H1 (cell line): ENCODE results near the gene CAPN15. TPM values are rescaled to one million over a fixed set of nuclear protein-coding genes. Genes with fewer than 3 reads are reported as not detected.

Source experiments
- CTCF ChIA-PET: fragments of 300-600 bp; sonication (Branson Sonifier 250); formaldehyde crosslinking; loops from one replicate; lab custom pipeline; 2021; ENCODE audit not compliant: partially characterized antibody; lab: Charles Lee
- POLR2A ChIA-PET: fragments of 300-600 bp; sonication (Branson Sonifier 250); formaldehyde crosslinking; loops from one replicate; lab custom pipeline; 2021; ENCODE audit warnings: inconsistent platforms; ENCODE audit not compliant: partially characterized antibody; lab: Charles Lee
- DNase-seq, 2 experiments: peaks; one replicate each; pipeline versions ENCODE4 v3.0.0 to v3.0.0-alpha.2; 2010 to 2022; ENCODE audit warnings: low spot score in 2 of 2, low read depth in 1 of 2, mixed read lengths in 1 of 2
- FAIRE-seq: peaks from 2 replicates; lab custom pipeline; 2011; peaks lifted over from hg19 to GRCh38; lab: Jason Lieb, UNC
- H2AFZ ChIP-seq: 2 replicates; pipeline ENCODE4 v1.8.1; 2012; ENCODE audit warnings: low read length, inconsistent platforms
- H2AK5ac ChIP-seq: 2 replicates; pipeline ENCODE4 v1.6.1; 2013; ENCODE audit warnings: low read depth, low read length
- H2BK120ac ChIP-seq: replicated peaks from 2 replicates; pipeline ENCODE3; 2013; ENCODE audit warnings: low read depth, low read length, inconsistent platforms
- H2BK12ac ChIP-seq: 2 replicates; pipeline ENCODE4 v1.6.1; 2013; ENCODE audit warnings: low read depth, low read length
- H2BK15ac ChIP-seq: 2 replicates; pipeline ENCODE4 v1.6.1; 2013; ENCODE audit warnings: low read length
- H2BK20ac ChIP-seq: 2 replicates; pipeline ENCODE4 v1.6.1; 2013; ENCODE audit warnings: low read length
- H2BK5ac ChIP-seq: 2 replicates; pipeline ENCODE4 v1.6.1; 2013; ENCODE audit warnings: low read depth, low read length
- H3K14ac ChIP-seq: 2 replicates; pipeline ENCODE4 v1.6.1; 2013; ENCODE audit warnings: inconsistent platforms; ENCODE audit not compliant: insufficient read length
- H3K18ac ChIP-seq: 2 replicates; pipeline ENCODE4 v1.6.1; 2013; ENCODE audit warnings: low read length; ENCODE audit errors: extremely low read depth
- H3K23ac ChIP-seq: 2 replicates; pipeline ENCODE4 v1.6.1; 2013; ENCODE audit warnings: inconsistent platforms; ENCODE audit not compliant: insufficient read length
- H3K23me2 ChIP-seq: 2 replicates; pipeline ENCODE4 v1.6.1; 2013; ENCODE audit warnings: low read depth, low read length
- H3K27ac ChIP-seq: 2 replicates; pipeline ENCODE4 v1.6.1; 2011; ENCODE audit warnings: low read depth, low read length, inconsistent platforms
- H3K27me3 ChIP-seq, 4 experiments: replicated peaks in 1 of 4; 1 replicate in 1 of 4; 2 replicates in 3 of 4; pipeline versions ENCODE4 v1.6.1 to v1.8.1; 2011 to 2013; ENCODE audit warnings: low read length in 3 of 4, mild to moderate bottlenecking in 3 of 4, inconsistent platforms in 2 of 4, mixed read lengths in 2 of 4, moderate library complexity in 1 of 4; ENCODE audit not compliant: control insufficient read depth in 3 of 4, insufficient read depth in 3 of 4; ENCODE audit errors: extremely low read depth in 1 of 4
- H3K36me3 ChIP-seq, 4 experiments: 2 replicates each; pipeline versions ENCODE4 v1.6.1 to v1.8.1; 2011 to 2013; ENCODE audit warnings: mild to moderate bottlenecking in 4 of 4, low read length in 3 of 4, moderate library complexity in 2 of 4, control low read depth in 1 of 4, inconsistent platforms in 1 of 4; ENCODE audit not compliant: insufficient read depth in 4 of 4, control insufficient read depth in 2 of 4
- H3K4ac ChIP-seq: replicated peaks from 2 replicates; pipeline ENCODE3; 2013; ENCODE audit warnings: low read length, low read depth, mixed read lengths, inconsistent platforms; ENCODE audit not compliant: insufficient read length
- H3K4me1 ChIP-seq, 4 experiments: replicated peaks in 1 of 4; 1 replicate in 1 of 4; 2 replicates in 3 of 4; pipeline versions ENCODE4 v1.6.1 to v1.8.1; 2011 to 2013; ENCODE audit warnings: low read length in 3 of 4, inconsistent platforms in 2 of 4, mixed read lengths in 1 of 4; ENCODE audit not compliant: insufficient read depth in 4 of 4, control insufficient read depth in 3 of 4
- H3K4me2 ChIP-seq, 2 experiments: 2 replicates each; pipeline versions ENCODE4 v1.6.1 to v1.8.1; 2011 to 2013; ENCODE audit warnings: low read depth in 2 of 2, low read length in 2 of 2, control low read depth in 1 of 2, inconsistent platforms in 1 of 2, mild to moderate bottlenecking in 1 of 2; ENCODE audit not compliant: insufficient read depth in 1 of 2
- H3K4me3 ChIP-seq, 4 experiments: fragments of 200-600, 300-600 bp in 1 of 4; sonication (generic), shearing (Covaris generic), sonication (Bioruptor Twin) in 1 of 4; 2 replicates each; pipeline versions ENCODE4 v1.5.1 to v1.8.1; 2011 to 2016; ENCODE audit warnings: low read length in 4 of 4, low read depth in 3 of 4, control low read depth in 2 of 4, inconsistent platforms in 2 of 4, mild to moderate bottlenecking in 2 of 4, mixed read lengths in 1 of 4, moderate library complexity in 1 of 4; ENCODE audit not compliant: insufficient read depth in 2 of 4; ENCODE audit errors: extremely low read depth in 1 of 4
- H3K56ac ChIP-seq: replicated peaks from 2 replicates; pipeline ENCODE3; 2013; ENCODE audit warnings: low read depth, mild to moderate bottlenecking, mixed read lengths, low read length, inconsistent platforms; ENCODE audit not compliant: insufficient read length
- H3K79me1 ChIP-seq: 2 replicates; pipeline ENCODE4 v1.6.1; 2013; ENCODE audit warnings: low read depth, low read length, control low read depth
- H3K79me2 ChIP-seq, 2 experiments: 2 replicates each; pipeline versions ENCODE4 v1.6.1 to v1.8.1; 2012 to 2013; ENCODE audit warnings: low read length in 2 of 2, mild to moderate bottlenecking in 2 of 2, inconsistent platforms in 1 of 2; ENCODE audit not compliant: insufficient read depth in 2 of 2, control insufficient read depth in 1 of 2
- H3K9ac ChIP-seq, 4 experiments: replicated peaks in 1 of 4; 1 replicate in 1 of 4; 2 replicates in 3 of 4; pipeline versions ENCODE4 v1.6.1 to v1.8.1; 2011 to 2013; ENCODE audit warnings: low read depth in 3 of 4, low read length in 3 of 4, control low read depth in 2 of 4, mild to moderate bottlenecking in 2 of 4, moderate library complexity in 2 of 4, inconsistent platforms in 1 of 4; ENCODE audit errors: extremely low read depth in 1 of 4
- H3K9me3 ChIP-seq, 2 experiments: 2 replicates each; pipeline versions ENCODE4 v1.6.1 to v1.8.1; 2012 to 2013; ENCODE audit warnings: mild to moderate bottlenecking in 2 of 2, moderate library complexity in 2 of 2, control low read depth in 1 of 2, inconsistent platforms in 1 of 2, low read depth in 1 of 2, low read length in 1 of 2, mixed read lengths in 1 of 2; ENCODE audit not compliant: insufficient read depth in 2 of 2
- H4K20me1 ChIP-seq, 2 experiments: replicated peaks in 1 of 2; 2 replicates each; pipeline versions ENCODE3 to v1.8.1; 2011 to 2013; ENCODE audit warnings: inconsistent platforms in 2 of 2, low read length in 2 of 2, mild to moderate bottlenecking in 1 of 2; ENCODE audit not compliant: insufficient read depth in 2 of 2, control insufficient read depth in 1 of 2
- H4K5ac ChIP-seq: 2 replicates; pipeline ENCODE4 v1.6.1; 2013; ENCODE audit warnings: low read length, low read depth, mixed read lengths, inconsistent platforms; ENCODE audit not compliant: insufficient read length
- H4K8ac ChIP-seq: 2 replicates; pipeline ENCODE4 v1.8.0; 2013; ENCODE audit warnings: mild to moderate bottlenecking, moderate library complexity, low read length, inconsistent platforms; ENCODE audit not compliant: insufficient read depth; ENCODE audit errors: extremely low read depth
- H4K91ac ChIP-seq: replicated peaks from 2 replicates; pipeline ENCODE3; 2013; ENCODE audit warnings: low read length, mixed read lengths, inconsistent platforms; ENCODE audit not compliant: insufficient read length
- EP300 ChIP-seq, 2 experiments: IDR thresholded peaks; 1 replicate in 1 of 2; 2 replicates in 1 of 2; pipeline ENCODE4 v1.6.1; 2011 to 2012; ENCODE audit warnings: low read depth in 2 of 2, low read length in 2 of 2, mild to moderate bottlenecking in 2 of 2, borderline replicate concordance in 1 of 2, inconsistent platforms in 1 of 2, moderate library complexity in 1 of 2
- WGBS, 2 experiments: shearing (Covaris generic) in 1 of 2; methylation state at CpG; one replicate each; pipeline versions ENCODE4 v1.1.6 to v1.1.7; 2013 to 2015; ENCODE audit warnings: low lambda C conversion rate in 2 of 2, mixed read lengths in 2 of 2, inconsistent platforms in 1 of 2, low coverage in 1 of 2, missing lambda C conversion rate in 1 of 2; ENCODE audit not compliant: insufficient replicate concordance in 2 of 2, insufficient coverage in 1 of 2, insufficient read length in 1 of 2; ENCODE audit errors: extremely low coverage in 1 of 2, missing lambda C conversion rate in 1 of 2; 5-methylcytosine and 5-hydroxymethylcytosine counted together
- polyA plus RNA-seq, 7 experiments: library from polyadenylated mRNA; depleted of rRNA in 3 of 7; stranded (reverse) in 5 of 7; unstranded in 2 of 7; fragments of >200 nt in 5 of 7; fragments of 200-250 nt in 2 of 7; gene quantifications; 1 replicate in 5 of 7; 2 replicates in 1 of 7; 4 replicates in 1 of 7; pipeline versions ENCODE4 v1.2.1 to v1.2.3, GENCODE V29; 2011 to 2013; ENCODE audit warnings: missing spikeins in 2 of 7, mixed read lengths in 2 of 7
- total RNA-seq: library from RNA; stranded (reverse); fragmentation: NEBNext Ultra II Directional; extraction: Animal tissue kit (Norgen Biotek cat#: 25700); gene quantifications from 2 replicates; pipeline ENCODE4 v1.2.1, GENCODE V29; 2021

The CAPN15 gene
- total and polyA plus RNA-seq, 2 of the 8 experiments (the other 6 are each of a cell fraction or from before 2014, with no cell fraction given): 38.9 to 76.9 TPM

- Histone ChIP-seq H2AFZ (no peak overlapping the region), H3K23ac (no peak overlapping the region), H4K8ac (no peak overlapping the region), H3K23me2 (peaks cover 4% of the 10 kb centered on the region; the same call in 1 of the 2 replicates), H4K91ac (no peak overlapping the region), H3K79me2 (no peaks in the 10 kb centered on the region), H4K5ac (no peak overlapping the region), H3K14ac (no peak overlapping the region), H3K36me3 (peaks cover 0 to 16% (median 2%) of the 10 kb centered on the region in 4 experiments; a peak in 1 of 8 replicates), H3K18ac (no peak overlapping the region), H2BK5ac (no peak overlapping the region), H3K27ac (no peak overlapping the region), H3K27me3 (peaks cover 4 to 20% (median 14%) of the 10 kb centered on the region in 4 experiments; a peak in 6 of 7 replicates), H4K20me1 (peaks cover 0 to 2% of the 10 kb centered on the region in 2 experiments), H3K4me3 (no peak overlapping the region), H2BK20ac (no peak overlapping the region), H3K9me3 (no peaks in the 10 kb centered on the region), H3K4ac (no peak overlapping the region), H2BK120ac (no peak overlapping the region), H2BK12ac (no peak overlapping the region), H3K79me1 (no peaks in the 10 kb centered on the region; the same call in 1 of the 2 replicates), H2AK5ac (no peak overlapping the region), H2BK15ac (no peak overlapping the region), H3K4me1 (peaks cover 0 to 8% (median 2%) of the 10 kb centered on the region in 4 experiments; a peak in 4 of 7 replicates), H3K4me2 (no peak overlapping the region), H3K56ac (no peak overlapping the region), H3K9ac (no peak overlapping the region)
- 91% methylated on average over 49 of the region's 54 CpGs; no CpG with 5 or more reads in 1 of the 2 experiments for WGBS, 2 experiments
- no peak for FAIRE-seq
- ChIA-PET POLR2A (interaction anchor here (0.7 to 2.2 kb wide), 8 partner anchors 9 to 28 kb away, joined by 3 to 8 read pairs (median 4); partner anchors contain the start of genes CAPN15 and NHLRC4), CTCF (interaction anchor here (0.6 to 3.9 kb wide), 9 partner anchors 10 to 236 kb away, joined by 3 to 21 read pairs (median 4); no protein-coding TSS in a partner anchor)
- DNase-seq: no peak
- no peak for TF ChIP-seq EP300 (IDR thresholded peaks at IDR 0.05; ENCODE audit: borderline replicate concordance in 1 of 2, low read depth in 2 of 2, low read length in 2 of 2)
These were observed 27.3 kb downstream of the CAPN15 start for GRCh38 chr16:554640-555365.
